Superior temporal gyrus (tissue), 1 donor: ENCODE measurements around the gene ABCC10.
A peak's percentile ranks its signal among the peaks of the same experiment; 100 is the strongest.

Experiments
- DNase-seq: peaks from one replicate; pipeline ENCODE4 v3.0.0-alpha.2; 2016; ENCODE audit errors: extremely low spot score

The ABCC10 gene

DNA sequence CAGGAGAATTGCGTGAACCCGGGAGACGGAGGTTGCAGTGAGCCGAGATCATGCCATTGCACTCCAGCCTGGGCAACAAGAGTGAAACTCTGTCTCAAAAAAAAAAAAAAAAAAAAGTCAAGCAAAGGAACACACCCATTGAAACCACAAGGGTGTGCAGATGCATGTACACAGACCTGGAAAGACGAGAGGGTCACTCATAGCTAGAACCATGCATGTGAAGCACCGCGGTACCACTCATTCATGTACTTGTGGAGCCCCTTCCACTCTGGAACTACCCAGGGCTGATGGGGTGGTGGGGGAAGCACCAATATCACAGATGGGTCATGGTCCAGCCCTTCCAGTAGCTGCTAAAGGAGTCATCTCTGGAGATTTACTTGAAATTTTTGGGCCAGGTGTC is 42.6 kb downstream of the ABCC10 start:
- DNase-seq = no peak

DNA sequence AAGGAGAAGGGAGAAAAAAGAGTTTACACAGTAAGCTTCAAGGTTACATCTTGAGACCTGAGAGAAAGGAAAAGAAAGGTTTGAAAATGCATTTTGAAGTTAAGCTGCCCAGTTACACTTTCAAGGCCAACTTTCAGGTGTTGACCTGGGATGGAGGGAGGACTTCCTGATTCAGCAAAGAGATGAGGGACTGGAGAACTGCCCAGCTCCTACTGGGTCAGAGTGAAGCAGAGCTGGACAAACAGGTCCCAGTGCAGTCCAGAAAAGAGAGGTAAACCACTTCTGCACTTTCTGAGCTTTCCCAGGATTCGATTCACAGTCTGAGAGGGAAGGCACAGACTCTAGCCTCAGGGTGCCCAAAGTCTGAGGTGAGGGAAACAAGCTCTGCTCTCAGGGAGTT is 44.1 kb downstream of the ABCC10 start:
- DNase-seq = no peak

DNA sequence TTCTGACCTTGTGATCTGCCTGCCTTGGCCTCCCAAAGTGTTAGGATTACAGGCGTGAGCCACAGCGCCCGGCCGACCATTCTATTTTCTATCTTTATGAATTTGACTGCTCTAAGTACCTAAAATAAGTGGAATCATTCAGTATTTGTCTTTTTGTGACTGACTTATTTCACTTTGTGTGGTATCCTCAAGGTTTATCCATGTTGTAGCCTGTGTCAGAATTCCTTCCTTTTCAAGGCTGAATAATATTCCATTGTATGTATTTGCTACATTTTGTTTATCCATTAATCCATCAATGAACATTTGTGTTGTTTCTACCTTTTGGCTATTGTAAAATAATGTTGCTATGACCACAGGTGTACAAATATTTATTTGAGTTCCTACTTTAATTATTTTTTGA is 45.2 kb downstream of the ABCC10 start:
- DNase-seq = no peak

DNA sequence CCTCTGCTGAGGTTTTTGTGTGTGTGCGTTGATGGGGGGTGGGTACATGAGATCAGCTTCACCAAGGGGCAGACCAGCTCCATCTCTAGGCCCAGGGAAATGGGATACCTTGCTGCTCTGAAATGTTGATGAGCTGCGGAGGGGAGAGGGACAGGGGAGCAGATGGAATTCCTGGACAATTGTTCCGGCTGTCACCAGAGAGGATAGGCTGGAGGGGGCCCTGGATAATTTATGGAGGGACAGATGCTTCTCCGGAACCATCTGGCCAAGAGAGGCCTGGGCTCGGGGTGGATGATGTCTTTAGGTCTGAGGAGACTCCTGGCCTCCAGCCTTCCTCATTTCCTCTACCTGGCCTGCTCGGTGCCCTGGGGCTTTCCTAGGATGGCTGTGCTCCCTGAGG is 48.2 kb downstream of the ABCC10 start:
- no peak for DNase-seq

DNA sequence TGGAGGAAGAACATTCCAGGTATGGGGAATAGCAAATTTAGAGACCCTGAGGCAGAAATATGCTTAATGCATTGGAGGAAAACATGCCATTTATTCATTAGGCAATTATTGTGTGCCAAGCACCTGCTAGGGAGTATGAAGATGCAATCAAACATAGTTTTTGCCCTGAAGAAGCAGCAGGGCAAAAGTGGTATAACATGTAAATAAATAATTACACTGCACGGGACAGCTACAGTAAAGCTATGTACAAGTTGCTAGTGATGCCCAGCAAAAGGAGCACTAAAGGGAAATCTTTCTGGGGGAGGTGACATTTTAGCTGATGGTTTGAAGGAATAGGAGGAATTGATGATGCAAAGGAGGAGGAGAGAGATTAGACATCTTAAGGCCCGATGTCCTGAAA is 49.4 kb downstream of the ABCC10 start:
- no peak for DNase-seq

DNA sequence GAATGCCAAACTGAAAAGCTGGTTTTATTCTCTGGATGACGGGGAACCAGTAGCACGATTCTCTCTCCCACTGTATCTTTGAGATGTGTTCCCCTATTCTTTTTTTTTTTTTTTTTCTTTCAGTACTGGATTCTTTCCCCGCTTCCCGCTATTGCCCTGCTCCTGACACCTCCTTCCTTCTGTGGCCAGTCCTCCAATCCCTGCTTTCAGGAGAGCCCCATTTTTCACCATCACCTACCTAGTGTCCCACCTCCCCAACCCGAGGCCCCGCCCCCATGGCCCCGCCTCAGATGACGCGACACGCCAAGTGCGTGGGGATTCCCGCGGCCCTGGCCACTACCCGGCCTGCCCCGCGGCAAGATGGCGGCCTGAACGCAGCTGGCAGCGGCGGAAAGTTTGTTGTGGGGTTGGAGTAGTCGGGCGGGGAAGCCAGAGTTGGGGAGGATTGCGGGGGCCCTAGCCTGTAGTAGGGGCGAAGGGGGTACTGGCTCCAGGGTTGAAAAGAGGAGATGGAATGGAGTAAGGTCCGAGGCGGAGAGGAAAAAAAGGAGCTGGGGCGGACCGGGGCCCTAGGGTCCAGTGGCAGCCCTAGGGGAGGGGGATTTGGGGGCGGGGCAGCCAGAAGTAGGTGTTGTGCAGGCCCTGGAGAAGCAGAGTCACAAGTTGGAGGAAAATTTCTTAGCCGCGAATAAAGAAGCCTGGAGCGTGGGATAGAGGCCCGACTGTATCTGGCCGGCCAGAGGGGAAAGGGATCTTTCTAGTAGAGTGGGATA is 50.1 kb downstream of the ABCC10 start, which contains the start of gene TJAP1:
Gene TJAP1, plus strand, starts transcription at position 336 of the 773 bp plus-strand sequence. CDS start 21,432 bp downstream, outside the sequence.
- peak; percentile 86 for DNase-seq

DNA sequence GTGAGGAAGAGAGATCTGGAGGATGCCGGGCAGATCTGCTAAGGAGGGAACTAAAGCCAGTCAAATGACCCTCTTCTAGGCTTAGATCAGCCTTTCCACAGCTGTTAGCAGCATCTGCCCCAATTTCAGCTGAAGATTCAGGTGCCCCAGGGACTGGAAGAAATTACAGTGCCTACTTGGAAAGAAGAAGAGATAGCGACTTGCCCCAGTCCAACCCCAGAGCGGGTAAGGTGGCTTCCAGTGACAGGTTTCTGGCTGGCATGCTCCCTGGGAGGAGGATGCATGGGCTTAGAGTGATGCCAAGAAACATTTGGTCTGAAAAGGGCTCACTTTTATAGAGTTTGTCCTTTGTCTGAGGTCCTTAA is 50.6 kb downstream of the ABCC10 start:
- no peak for DNase-seq

DNA sequence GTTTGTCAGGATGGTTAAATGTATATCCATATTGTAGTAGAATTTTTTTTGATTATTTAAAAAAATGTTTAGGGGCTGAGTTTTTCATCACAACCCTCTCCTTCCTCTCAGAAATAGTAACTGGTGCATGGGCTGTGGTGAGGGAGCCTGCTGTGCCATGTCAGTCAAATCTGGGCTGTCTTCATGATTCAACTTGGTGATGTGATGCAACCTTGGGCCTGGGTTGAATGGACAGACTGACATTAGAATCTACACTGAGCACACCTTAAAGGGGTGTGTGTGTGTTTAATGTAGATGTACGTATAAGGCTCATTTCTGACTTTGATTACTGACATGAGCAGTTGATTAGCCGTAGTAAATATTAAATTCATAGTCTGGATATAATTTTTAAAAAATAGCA is 53.7 kb downstream of the ABCC10 start:
- no peak for DNase-seq

DNA sequence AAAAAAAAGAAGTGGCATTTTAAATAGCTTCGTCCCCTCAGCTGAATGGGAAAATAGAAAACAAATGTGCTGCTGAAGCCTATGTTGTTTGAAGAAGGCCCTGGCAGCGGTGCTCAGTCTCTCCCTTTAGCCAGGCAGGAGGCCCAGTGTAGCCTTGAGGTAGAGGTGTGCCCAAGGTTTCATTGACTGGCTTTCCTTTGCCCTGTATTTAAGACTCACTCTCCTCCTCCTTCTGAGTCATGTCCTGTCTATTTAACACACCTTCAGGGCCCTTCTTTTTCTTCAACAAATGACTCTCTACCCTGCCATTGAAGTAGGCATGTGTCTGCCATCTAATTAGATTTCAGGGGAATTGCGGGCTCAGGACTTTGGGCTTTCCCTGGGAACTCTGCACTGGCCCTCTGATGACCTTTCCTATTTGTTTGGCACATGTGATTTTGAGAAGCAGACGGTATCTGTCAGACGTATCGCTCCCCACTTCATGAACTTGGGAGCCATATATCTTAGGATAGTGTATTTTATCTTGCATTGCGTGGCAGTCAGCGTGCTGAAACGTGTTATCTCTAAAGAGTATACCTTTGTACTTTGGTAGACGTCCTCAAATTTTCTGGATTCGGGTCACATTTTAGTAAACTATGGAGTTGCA is 54.4 kb downstream of the ABCC10 start:
- DNase-seq = no peak

DNA sequence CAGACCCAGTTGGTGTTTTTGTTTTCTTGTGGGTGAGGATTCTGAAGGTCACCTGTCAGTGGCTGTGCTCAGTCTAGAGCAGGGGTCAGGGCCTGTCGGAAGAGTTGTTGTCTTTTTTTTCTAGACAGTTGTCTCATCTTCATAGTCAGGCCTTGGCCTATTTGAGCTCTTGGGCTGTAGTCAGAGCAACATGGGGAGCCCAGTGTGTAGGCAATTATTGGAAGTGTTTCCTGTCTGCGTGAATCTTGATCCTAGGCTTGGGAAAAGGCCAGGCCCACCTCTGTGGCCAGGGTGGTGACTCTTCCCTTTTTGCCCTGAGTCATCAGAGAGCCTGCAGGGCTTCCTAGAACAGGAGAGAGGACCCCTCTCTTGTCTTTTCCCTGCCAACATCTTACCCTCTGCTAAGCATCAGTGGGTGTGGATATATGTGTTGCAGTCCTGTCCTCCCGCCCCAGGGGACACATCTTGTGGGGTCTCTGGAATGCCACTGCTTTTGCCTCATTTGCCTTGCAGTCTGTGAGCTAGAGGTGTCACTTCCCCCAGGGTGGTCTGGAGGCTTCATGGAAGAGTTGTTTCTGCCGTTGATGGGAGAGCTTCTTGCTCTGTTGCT is 61.4 kb downstream of the ABCC10 start:
- no peak for DNase-seq

DNA sequence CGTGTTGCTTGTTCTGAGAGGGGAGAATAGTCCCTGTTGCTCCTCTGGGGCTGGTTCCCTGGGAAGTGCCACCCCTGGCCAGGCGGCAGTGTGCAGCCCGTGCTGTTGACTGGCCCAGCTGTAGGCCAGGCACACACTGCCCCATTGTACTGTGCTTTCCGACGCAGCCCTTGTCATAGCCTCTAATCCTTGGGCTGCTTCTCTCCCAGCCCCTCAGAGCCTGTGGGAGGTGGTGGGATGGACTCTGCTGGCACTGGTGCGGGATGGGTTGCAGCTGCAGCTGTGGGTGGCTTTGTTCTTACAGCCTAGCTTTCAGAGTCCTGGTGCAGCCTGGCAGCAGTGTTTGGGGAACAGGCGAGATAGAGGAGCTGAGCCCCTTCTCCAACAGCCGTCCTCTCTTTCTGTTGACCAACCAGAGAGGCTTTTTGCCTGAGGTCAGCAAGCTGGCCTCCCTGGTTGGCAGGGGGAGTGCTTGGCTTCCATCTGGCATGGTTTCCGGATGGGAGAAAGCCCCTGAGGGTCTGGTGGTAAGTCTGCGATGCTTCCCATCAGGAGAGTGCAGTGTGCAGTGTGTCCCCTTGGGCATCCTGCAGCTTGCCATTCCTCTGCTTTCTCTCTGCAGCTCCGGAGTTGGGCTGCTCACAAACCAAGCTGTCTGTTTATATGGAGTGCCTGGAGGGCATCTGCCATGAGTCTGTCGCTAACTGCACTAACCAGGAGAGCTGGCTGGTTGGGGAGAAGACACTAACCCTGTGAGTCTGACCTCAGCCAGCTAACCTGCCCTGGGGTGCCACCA is 62.1 kb downstream of the ABCC10 start:
- peak; percentile 98 for DNase-seq

DNA sequence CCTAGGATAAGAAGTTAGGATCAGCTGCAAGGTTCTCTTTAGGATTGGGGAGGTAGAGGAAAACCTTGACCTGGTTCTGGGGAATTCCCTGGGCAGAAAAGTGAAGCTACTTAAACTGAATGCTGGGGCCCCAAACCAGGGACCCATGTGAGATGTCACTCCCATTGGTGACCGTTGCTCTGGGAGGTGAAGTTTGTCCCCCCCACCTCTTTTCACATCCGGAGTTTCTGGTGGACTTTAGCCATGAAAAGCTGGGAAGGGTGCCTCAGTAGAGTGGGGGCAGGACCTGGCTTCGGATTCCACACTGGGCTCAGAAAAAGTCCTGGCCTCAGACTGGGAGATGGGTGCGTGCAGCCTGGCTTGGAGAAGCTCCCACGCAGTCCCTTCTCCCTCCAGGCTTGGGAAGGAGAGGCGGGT is 63.2 kb downstream of the ABCC10 start:
- no peak for DNase-seq

DNA sequence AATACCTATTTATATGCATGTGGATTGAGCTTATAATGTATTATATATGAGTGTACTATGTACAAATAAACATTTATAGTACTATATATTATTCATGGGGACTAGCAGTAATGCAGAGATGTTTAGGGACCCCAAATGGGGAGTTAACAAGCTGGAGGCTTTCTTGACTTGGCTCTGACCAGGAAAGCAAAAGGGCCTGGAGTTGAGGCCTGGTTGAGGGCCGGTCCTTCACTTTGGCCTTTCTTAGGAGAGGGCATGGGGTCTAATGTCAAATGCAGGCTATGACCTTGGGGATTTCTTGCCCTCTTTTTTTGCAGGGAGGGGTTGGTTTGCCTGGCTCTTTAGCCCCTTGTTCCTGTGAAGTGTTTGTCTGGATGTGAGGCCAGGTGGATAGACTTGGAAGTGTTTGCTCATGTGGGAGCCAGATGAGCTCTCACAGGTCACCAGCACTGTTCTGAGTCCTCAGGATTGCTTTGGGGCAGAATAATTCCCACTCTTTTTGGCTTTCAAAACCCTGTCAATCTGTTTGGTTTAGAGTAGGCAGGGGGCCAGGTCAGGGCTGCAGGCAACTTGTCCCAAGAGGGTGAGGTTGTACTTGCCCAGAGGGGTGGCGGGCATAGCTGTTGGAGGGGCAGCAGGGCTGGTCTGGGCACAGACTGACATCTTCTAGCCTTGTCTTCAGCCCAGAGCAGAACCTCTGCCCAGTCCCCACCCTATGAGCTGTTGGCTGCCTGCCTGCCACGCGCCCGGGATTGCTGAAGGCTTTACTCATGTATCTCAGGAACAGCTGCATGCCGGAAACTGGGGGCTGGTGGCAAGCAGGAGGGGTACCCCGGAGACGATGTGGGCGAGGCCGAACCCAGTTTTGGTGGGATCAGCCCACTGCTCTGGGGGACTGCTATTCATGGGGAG is 64.7 kb downstream of the ABCC10 start:
- peak; percentile 91 for DNase-seq

DNA sequence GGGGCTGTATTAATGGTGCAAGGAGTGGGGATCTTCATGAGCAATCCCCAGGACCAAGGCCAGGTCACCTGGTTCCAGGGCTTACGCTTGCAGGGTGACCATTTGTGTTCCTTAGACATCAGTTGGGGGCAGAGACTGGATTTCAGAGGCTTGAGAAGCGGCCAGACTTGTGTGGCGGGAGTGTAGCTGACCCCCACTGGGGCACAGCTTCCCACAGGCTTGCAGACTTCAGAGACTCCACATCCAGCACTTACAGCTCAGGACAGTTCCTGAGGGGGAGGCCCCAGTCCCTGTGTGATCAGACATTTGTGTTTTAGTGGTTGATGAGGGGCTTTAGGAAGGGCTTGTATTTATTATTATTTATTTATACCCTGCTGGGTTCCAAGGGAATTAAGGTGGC is 65.3 kb downstream of the ABCC10 start:
- DNase-seq = no peak

DNA sequence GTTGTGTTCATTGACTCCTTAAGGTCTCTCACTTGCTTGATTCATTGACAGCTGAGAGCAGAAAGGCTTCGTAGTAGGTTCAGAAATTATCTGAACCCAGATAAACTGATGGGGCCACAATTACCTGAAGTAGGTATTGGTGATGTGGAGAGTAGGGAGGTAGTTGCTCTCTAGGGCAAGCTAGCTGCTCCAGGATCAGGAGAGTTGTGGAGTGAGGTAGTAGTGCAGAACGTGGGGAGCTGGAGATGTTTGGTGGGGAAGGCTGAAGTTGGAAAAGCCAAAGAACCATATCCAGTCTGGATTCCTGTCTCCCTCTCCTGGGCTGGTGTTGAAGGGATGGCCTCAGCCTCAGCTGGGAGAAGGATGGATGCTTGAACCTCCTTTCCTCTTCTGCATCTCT is 65.9 kb downstream of the ABCC10 start:
- no peak for DNase-seq

DNA sequence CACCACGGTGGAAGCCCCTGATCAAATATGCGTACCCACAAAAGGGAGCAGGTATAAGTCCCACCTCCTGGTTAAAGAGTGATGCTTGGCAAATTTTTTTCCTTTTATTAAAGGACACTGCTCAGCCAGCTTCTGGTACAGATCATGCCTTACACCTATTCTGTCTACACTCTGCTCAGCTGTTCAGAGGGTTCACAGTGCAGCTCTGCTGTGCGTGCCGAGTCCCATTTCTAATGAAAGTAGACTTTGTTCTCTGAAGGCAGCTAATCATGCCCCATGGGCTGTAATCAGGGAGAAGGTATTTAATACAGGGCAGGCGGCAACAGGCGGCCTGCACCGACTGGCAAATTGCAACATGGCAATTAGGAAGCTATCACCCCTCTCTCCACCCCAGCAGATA is 66.5 kb downstream of the ABCC10 start:
- no peak for DNase-seq

DNA sequence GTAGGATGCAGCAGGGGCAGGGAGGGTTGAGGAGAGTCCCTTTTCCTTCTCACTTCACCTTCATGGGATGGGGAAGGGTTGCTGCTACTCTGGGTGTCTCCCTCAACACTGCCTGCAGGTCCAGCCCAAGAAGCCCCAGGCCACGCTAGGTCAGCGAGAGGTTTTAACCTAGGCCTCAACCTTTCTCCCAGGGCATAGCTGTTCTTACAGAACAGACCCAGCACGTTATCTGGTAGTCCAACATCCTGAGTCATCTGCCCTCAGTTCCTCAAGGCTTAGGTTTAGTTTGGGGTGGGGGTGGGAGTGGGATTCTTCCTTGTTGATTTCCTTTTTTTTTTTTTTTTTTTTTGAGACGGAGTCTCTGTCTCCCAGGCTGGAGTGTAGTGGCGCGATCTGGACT is 67.0 kb downstream of the ABCC10 start:
- no peak for DNase-seq

DNA sequence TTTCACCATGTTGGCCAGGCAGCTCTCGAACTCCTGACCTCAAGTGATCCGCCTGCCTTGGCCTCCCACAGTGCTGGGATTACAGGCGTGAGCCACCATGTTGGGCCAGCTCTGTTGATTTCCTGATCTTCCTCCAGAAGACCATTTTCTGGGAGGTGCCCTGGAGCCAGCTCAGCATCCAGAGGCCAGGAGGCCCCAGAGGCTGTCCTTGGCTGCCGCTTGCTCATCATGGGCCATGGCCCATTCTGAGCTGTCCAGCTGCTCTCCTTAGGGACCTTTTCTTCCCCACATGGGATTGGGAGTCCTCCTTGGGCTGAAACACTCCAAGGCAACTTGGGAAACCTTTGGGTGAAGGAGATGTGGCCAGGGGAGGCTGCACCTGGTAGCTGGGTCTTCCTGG is 67.4 kb downstream of the ABCC10 start:
- DNase-seq = no peak

DNA sequence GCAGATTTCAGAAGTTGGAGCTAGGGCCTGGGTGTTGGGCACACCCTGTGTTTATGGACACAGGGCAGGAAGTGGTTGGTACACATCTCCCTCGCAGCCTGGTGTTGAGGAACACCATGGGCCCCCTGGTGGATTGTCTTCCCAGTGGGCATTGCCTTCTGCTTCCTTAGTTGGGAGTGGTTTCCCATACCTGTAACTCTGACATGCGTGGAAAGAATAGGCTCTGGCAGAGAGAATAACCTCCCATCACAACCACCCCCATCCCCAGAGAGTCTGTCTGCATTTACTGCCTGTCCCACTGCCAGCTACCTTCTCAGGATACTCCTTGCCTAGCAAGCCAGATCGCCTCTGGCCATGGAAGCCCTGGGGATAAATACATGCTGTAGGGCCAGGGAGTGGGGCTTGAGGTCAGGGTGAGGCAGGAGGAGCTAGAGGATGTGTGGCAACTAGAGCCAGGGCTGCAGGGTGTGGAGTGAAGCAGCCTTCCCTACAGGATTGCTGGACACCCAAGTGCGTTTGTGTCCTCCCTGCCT is 68.1 kb downstream of the ABCC10 start:
- no peak for DNase-seq

DNA sequence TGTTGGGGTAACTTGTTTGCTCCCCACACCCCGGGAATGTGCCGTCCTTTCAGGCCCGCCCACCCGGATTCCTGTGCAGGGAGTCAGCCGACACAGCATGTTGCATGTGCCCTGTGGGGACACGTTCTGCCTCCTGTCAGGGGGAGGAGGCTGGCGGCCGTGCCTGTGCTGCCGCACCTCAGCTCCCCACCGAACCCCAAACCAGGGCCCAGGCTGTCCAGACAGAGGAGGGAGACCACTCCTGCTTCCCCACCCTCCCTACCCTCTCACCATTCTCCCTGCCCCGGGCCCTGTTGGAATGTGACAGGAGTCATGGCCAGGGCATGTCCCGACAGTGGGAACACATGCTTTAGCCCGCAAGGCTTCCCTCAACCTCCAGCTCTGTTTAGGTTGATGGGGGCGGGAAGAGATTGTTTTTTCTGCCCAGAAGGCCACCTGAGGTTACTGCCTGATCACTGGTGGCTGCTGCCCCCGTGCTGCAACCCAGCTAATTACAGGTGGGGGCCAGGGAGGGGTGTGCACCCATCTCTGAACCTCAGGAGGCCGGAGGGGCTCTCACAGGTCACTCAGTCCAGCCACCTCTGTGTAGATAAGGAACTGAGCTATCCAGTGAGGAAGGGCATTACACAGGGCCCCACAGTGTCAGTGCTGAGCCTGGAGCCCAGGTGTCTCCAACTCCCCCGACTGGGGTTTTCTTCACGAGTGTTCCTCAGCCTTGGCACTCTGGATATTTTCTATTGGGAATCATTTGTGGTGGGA is 69.2 kb downstream of the ABCC10 start:
- DNase-seq = no peak

DNA sequence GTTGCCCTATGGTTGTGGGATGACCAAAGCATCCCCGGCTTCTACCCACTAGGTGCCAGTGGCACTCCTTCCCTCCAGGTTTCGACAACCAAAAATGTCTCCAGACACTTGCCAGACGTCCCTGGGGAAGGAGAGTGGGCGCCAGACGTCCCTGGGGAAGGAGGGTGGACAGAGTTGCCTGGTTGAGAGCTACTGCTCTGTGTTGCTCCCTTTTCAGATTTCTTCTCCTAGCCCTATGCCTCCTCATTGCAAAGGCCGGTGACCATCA is 69.7 kb downstream of the ABCC10 start:
- no peak for DNase-seq
